Keratinocyte (primary cell): ENCODE results near the gene RERG. TPM values are rescaled to one million over a fixed set of nuclear protein-coding genes. Genes with fewer than 3 reads are reported as not detected.

Experiments used
- DNase-seq: peaks from one replicate; pipeline ENCODE4 v3.0.0-alpha.2; 2011; ENCODE audit warnings: low read depth, missing footprints, low spot score
- FAIRE-seq: peaks from 2 replicates; lab custom pipeline; 2011; peaks lifted over from hg19 to GRCh38; lab: Jason Lieb, UNC
- H2AFZ ChIP-seq: 2 replicates; pipeline ENCODE4 v1.6.0; 2012; ENCODE audit warnings: low read length, control low read depth, inconsistent platforms; ENCODE audit not compliant: control insufficient read depth
- H3K27ac ChIP-seq: 2 replicates; pipeline ENCODE4 v1.5.1; 2011; ENCODE audit warnings: low read length; ENCODE audit not compliant: control insufficient read depth, insufficient read depth
- H3K27me3 ChIP-seq: 3 replicates; pipeline ENCODE4 v1.6.0; 2011; ENCODE audit warnings: low read length; ENCODE audit not compliant: control insufficient read depth, insufficient read depth; ENCODE audit errors: extremely low read depth
- H3K36me3 ChIP-seq, 2 experiments: 2 replicates in 1 of 2; 3 replicates in 1 of 2; pipeline ENCODE4 v1.5.1; 2011; ENCODE audit warnings: low read length in 2 of 2, mild to moderate bottlenecking in 1 of 2; ENCODE audit not compliant: control insufficient read depth in 2 of 2, insufficient read depth in 2 of 2; ENCODE audit errors: extremely low read depth in 1 of 2
- H3K4me1 ChIP-seq: 3 replicates; pipeline ENCODE4 v1.5.1; 2011; ENCODE audit warnings: low read length; ENCODE audit not compliant: control insufficient read depth, insufficient read depth; ENCODE audit errors: extremely low read depth
- H3K4me2 ChIP-seq: 3 replicates; pipeline ENCODE4 v1.6.0; 2011; ENCODE audit warnings: low read depth, low read length; ENCODE audit not compliant: control insufficient read depth, insufficient read depth; ENCODE audit errors: extremely low read depth
- H3K4me3 ChIP-seq, 3 experiments: fragments of 200-600 bp in 1 of 3; sonication (generic) in 1 of 3; 2 replicates in 2 of 3; 3 replicates in 1 of 3; pipeline ENCODE4 v1.5.1; 2011 to 2016; ENCODE audit warnings: low read length in 3 of 3, mild to moderate bottlenecking in 3 of 3, control low read depth in 2 of 3, inconsistent platforms in 1 of 3, low read depth in 1 of 3, mixed read lengths in 1 of 3, mixed run types in 1 of 3, moderate library complexity in 1 of 3; ENCODE audit not compliant: control insufficient read depth in 2 of 3, insufficient read depth in 2 of 3; ENCODE audit errors: extremely low read depth in 1 of 3
- H3K79me2 ChIP-seq: 2 replicates; pipeline ENCODE4 v1.6.0; 2012; ENCODE audit warnings: low read length; ENCODE audit not compliant: control insufficient read depth, insufficient read depth
- H3K9ac ChIP-seq: 3 replicates; pipeline ENCODE4 v1.6.0; 2011; ENCODE audit warnings: low read length; ENCODE audit not compliant: control insufficient read depth, insufficient read depth; ENCODE audit errors: extremely low read depth
- H3K9me1 ChIP-seq: 3 replicates; pipeline ENCODE4 v1.6.0; 2011; ENCODE audit warnings: low read length; ENCODE audit not compliant: control insufficient read depth, insufficient read depth; ENCODE audit errors: extremely low read depth
- H3K9me3 ChIP-seq: 2 replicates; pipeline ENCODE4 v1.5.1; 2012; ENCODE audit warnings: low read depth, low read length; ENCODE audit not compliant: control insufficient read depth
- H4K20me1 ChIP-seq: 3 replicates; pipeline ENCODE4 v1.6.0; 2011; ENCODE audit warnings: low read length; ENCODE audit not compliant: control insufficient read depth, insufficient read depth; ENCODE audit errors: extremely low read depth
- EZH2 ChIP-seq: IDR thresholded peaks from one replicate; pipeline ENCODE4 v1.6.1; 2012; ENCODE audit warnings: inconsistent platforms, mild to moderate bottlenecking, low read length, moderate library complexity
- dilution Hi-C: fragments of 300-500 bp; cut with MboI; formaldehyde crosslinking; loops from one replicate; pipeline ENCODE4 v1.7.0; 2020; ENCODE audit warnings: low sequenced_read_pairs; ENCODE audit not compliant: extremely low pct_ligation_motif_present
- polyA plus RNA-seq, 5 experiments: library from polyadenylated mRNA; depleted of rRNA in 3 of 5; stranded (reverse) in 3 of 5; stranded (forward) in 1 of 5; unstranded in 1 of 5; fragments of >200 nt; gene quantifications; 1 replicate in 1 of 5; 2 replicates in 3 of 5; 3 replicates in 1 of 5; pipeline versions ENCODE4 v1.2.1 to v1.2.3, GENCODE V29; 2011 to 2012; ENCODE audit warnings: missing spikeins in 2 of 5, low read depth in 1 of 5, low replicate concordance in 1 of 5
- TF ChIP-seq, protein P1 (sequence below), 3 experiments: IDR thresholded peaks in 1 of 3; conservative IDR thresholded peaks in 1 of 3; optimal IDR thresholded peaks in 1 of 3; 2 replicates in 2 of 3; 3 replicates in 1 of 3; pipeline versions ENCODE3 to v1.5.1; 2011; ENCODE audit warnings: low read length in 3 of 3, mild to moderate bottlenecking in 3 of 3, moderate library complexity in 2 of 3, control low read depth in 1 of 3, inconsistent platforms in 1 of 3; ENCODE audit not compliant: insufficient read depth in 2 of 3; ENCODE audit errors: extremely low read depth in 1 of 3

RERG gene
- polyA plus RNA-seq, 1 donor (not counting 4 experiments of a cell fraction or from before 2014, with no cell fraction given): not detected

DNA sequence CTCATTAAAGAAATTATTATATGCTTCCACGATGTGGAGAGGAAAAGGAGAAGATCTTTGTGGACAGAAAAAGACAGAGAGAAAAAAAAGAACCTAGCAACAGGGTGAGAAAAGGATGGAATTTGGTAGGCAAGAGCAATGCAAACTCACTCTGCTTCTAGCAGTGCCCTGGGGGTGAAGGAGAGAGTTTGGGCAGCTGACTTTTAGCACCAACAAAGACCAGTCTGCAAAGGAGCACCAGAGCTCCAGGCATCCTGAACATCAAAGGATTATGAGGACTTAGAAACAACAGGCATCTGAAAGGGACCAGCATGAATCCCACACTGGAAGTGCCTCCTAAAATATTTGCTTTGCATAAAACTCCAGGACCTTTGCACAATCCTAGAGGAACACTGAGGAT lies 32.8 kb upstream of the RERG start:
- dilution Hi-C loops: no loop called here
- no peak for FAIRE-seq
- no peak for DNase-seq
- no peaks in the 10 kb centered on the region for H3K27me3 ChIP-seq
- H3K4me1 ChIP-seq: no peaks in the 10 kb centered on the region
- H3K9ac ChIP-seq: no peak overlapping the region
- no peak overlapping the region for H3K4me3 ChIP-seq
- H3K79me2 ChIP-seq: no peaks in the 10 kb centered on the region
- no peaks in the 10 kb centered on the region for H3K9me3 ChIP-seq
- H3K4me2 ChIP-seq: no peak overlapping the region
- no peak overlapping the region for H3K27ac ChIP-seq
- TF ChIP-seq, protein P1, sequence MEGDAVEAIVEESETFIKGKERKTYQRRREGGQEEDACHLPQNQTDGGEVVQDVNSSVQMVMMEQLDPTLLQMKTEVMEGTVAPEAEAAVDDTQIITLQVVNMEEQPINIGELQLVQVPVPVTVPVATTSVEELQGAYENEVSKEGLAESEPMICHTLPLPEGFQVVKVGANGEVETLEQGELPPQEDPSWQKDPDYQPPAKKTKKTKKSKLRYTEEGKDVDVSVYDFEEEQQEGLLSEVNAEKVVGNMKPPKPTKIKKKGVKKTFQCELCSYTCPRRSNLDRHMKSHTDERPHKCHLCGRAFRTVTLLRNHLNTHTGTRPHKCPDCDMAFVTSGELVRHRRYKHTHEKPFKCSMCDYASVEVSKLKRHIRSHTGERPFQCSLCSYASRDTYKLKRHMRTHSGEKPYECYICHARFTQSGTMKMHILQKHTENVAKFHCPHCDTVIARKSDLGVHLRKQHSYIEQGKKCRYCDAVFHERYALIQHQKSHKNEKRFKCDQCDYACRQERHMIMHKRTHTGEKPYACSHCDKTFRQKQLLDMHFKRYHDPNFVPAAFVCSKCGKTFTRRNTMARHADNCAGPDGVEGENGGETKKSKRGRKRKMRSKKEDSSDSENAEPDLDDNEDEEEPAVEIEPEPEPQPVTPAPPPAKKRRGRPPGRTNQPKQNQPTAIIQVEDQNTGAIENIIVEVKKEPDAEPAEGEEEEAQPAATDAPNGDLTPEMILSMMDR (optimal IDR thresholded peaks at IDR 0.05 in 1 of 3, IDR thresholded peaks at IDR 0.05 in 1 of 3, conservative IDR thresholded peaks at IDR 0.05 in 1 of 3; ENCODE audit: extremely low read depth in 1 of 3, insufficient read depth in 2 of 3, low read length in 3 of 3): no peak
- TF ChIP-seq EZH2: no peak
- no peaks in the 10 kb centered on the region for H3K36me3 ChIP-seq
- H2AFZ ChIP-seq: no peak overlapping the region
- no peaks in the 10 kb centered on the region for H3K9me1 ChIP-seq
- no peaks in the 10 kb centered on the region for H4K20me1 ChIP-seq

DNA sequence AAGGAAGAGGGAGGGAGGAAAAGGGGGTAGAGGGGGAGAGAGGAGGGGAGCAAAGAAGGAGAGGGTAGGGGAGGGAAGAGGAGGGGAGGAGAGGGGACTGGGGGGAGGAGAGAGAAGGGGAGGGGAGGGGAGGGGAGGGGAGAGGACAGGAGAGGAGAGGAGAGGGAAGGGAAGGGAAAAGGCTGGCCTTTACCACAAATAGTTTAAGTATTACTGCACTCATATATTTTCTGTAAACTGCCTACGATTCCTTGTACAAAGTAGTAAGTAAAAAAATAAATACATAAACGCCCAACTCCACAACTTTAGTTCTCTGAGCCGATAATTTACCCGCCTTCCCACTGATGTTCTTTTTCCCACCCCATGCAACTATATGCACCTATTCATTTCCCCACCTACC lies 23.7 kb upstream of the RERG start:
- FAIRE-seq (no peak), DNase-seq (no peak)
- no peaks in the 10 kb centered on the region for H3K4me1 ChIP-seq
- no peak overlapping the region for H3K4me2 ChIP-seq
- TF ChIP-seq, protein P1 (optimal IDR thresholded peaks at IDR 0.05 in 1 of 3, IDR thresholded peaks at IDR 0.05 in 1 of 3, conservative IDR thresholded peaks at IDR 0.05 in 1 of 3; ENCODE audit: extremely low read depth in 1 of 3, insufficient read depth in 2 of 3, low read length in 3 of 3): no peak
- TF ChIP-seq EZH2: no peak
- H3K27me3 ChIP-seq: no peaks in the 10 kb centered on the region
- H3K79me2 ChIP-seq: no peaks in the 10 kb centered on the region
- H3K9me3 ChIP-seq: no peaks in the 10 kb centered on the region
- H2AFZ ChIP-seq: no peak overlapping the region
- no peak overlapping the region for H3K9ac ChIP-seq
- H3K4me3 ChIP-seq: no peak overlapping the region
- no peaks in the 10 kb centered on the region for H4K20me1 ChIP-seq
- H3K9me1 ChIP-seq: no peaks in the 10 kb centered on the region
- H3K27ac ChIP-seq: no peak overlapping the region
- no peaks in the 10 kb centered on the region for H3K36me3 ChIP-seq
- dilution Hi-C loops: no loop called here
